ENCODE data around the gene MPZL1.
"Not testable (repeated sequence)": the region's sequence is repeated elsewhere in the genome, so short reads cannot be mapped to it uniquely, and the experiment has no call there.

The MPZL1 gene

GRCh38 chr1:167784876-167785550 is 63.2 kb downstream of the MPZL1 start:
- no peak for DNase-seq

DNA sequence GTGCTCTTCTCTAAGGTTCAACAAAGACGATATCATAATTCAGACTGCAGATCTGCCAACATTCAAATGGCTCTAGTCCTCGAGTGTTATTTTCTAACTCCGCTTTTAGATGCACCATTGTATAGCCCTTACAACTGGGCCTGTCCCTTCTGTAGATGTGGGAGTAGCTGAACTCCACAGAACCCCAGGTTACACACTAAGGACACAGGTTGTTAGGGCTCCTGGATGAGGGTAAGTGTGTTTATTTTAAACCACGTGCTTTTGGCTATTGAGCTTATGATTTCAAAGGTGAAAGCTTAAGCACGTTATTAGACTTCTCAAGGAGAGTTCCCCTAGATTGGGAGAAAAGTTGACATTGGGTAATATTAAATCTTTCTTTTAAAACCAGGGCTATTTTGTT is 64.7 kb downstream of the MPZL1 start:
- no peak for DNase-seq

DNA sequence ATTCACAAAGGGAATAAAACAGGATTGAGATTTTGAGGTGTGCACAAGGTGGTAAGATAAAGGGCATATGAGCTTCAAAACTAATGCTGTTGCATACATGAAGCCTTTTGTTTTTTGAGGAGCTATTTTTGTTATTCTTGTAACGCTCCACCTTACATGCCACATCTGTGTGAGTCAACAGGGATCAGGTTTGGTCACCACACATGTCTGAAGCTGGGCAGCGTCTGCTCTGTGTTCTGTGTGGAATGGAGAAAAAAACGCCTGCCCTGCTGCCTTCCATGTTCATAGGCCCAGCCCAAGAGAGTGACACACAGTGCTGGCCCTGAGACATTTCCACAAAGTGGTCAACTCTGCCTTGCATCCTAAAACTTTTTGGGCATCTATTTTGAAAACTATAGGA is 67.7 kb downstream of the MPZL1 start:
- no peak for DNase-seq

DNA sequence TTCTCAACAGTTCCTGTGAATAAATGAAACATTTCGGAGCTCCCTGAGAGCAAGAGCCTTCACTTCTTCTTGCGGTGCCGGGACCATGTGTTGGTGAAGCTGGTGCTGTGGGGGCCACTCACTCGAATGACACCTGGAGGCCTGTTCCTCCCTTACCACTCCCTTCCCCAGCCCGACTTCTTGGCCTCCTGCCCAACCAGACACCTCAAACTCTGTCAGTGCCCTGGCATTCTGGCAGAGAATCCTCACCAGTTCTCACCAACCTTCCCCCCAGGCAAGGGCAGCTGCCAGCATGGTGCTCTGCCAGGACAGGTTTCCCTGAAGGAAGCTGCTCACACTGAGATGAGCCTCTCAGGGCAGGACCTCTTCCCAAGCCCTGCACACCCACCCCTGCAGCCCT is 68.3 kb downstream of the MPZL1 start:
- DNase-seq: no peak

GRCh38 chr1:167791281-167792187 is 69.8 kb downstream of the MPZL1 start:
- DNase-seq: no peak

DNA sequence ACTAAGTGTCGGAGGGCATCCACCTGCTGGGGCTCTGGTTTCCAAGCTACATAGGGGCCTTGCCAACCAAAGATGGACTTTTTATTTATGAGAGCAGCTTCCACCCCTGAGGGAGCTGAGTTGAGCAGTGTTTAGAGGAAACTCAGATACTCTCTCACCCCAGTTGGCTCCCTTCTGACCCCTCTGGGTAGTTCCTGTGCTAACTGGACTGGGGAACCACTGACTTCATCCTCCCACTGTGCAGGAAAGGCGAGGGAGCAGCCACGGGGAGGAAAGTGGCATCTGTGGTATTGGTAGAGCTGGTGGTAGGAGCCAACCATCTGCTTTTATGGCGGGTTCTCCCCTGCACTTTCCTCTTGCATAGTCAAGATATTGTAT is 70.4 kb downstream of the MPZL1 start:
- DNase-seq: no peak

GRCh38 chr1:167794043-167794442 is 72.3 kb downstream of the MPZL1 start:
- DNase-seq: no peak

GRCh38 chr1:167795810-167796740 is 74.3 kb downstream of the MPZL1 start:
- no peak for DNase-seq

- no peak for DNase-seq
These were observed 75.2 kb downstream of the MPZL1 start for GRCh38 chr1:167797015-167797414.

DNA sequence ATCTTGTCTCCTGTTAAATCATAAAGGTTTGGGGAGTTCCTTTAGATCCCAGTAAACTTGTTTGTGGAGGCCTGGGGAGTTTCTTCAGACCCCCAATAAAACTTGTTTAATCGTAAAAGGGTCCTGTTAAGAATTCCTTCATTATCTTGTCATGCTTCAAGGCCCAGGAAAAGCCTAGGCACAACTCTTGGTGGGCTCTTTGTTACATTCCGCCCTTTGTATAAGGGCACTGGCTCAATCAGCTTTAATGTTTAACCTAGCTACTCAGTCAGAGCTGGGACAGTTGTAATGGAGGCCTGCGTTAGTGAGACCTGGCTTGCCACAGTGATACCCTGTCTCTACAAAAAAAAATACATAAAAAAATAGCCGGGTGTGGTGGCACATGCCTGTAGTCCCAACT is 77.2 kb downstream of the MPZL1 start:
- no peak for DNase-seq

- no peak for DNase-seq
These were observed 78.0 kb downstream of the MPZL1 start for GRCh38 chr1:167799747-167800146.

GRCh38 chr1:167800251-167800650 is 78.5 kb downstream of the MPZL1 start:
- no peak for DNase-seq

DNA sequence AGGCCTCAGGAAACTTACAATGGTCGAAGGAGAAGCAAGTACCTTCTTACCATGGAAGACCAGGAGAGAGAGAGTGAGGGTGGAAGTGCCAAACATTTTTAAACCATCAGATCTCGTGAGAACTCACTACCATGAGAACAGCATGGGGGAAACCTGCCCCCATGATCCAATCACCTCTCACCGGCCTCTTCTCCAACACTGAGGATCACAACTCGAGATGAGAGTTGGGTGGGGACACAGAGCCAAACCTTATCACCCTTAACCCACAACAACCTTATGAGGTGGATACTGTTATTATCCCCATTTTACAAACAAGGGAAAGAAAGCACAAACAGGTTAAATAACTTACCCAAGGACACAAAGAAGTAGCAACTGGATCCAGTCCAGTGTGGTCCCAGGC is 80.5 kb downstream of the MPZL1 start:
- no peak for DNase-seq

GRCh38 chr1:167803358-167804207 is 81.8 kb downstream of the MPZL1 start:
- DNase-seq: peak; percentile 85

DNA sequence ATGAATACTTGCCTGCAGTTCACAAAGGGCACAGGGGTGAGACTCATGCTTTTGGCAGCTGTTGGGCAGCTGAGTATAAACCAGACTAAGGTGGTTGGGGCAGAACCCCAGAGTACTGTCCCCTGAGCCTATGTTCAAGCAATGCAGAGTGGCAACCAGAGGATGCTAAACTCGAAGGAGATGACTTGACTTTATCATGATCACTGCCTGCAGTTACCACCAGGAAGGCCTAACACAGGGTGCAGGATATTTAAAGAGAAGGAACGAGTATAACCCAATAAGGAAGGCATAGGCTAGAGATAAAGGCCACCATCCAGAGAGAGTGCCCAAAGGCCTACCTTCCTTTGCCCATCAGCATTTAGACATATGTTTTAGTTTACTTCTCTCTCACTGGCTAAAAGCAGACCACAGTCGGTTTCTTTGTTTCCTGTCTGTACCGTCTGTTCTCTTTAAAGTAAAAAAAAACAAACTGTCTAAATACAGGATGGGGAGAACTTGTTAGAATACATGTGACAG is 83.3 kb downstream of the MPZL1 start:
- DNase-seq: peak; percentile 46

DNA sequence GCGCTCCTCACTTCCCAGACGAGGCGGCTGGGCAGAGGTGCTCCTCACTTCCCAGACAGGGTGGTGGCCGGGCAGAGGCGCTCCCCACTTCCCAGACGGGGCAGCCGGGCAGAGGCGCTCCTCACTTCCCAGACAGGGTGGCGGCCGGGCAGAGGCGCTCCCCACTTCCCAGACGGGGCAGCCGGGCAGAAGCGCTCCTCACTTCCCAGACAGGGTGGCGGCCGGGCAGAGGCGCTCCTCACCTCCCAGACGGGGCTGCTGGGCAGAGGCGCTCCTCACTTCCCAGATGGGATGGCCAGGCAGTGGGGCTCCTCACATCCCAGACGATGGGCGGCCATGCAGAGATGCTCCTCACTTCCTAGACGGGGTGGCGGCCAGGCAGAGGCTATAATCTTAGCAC is 84.5 kb downstream of the MPZL1 start:
- DNase-seq: not testable (repeated sequence)

DNA sequence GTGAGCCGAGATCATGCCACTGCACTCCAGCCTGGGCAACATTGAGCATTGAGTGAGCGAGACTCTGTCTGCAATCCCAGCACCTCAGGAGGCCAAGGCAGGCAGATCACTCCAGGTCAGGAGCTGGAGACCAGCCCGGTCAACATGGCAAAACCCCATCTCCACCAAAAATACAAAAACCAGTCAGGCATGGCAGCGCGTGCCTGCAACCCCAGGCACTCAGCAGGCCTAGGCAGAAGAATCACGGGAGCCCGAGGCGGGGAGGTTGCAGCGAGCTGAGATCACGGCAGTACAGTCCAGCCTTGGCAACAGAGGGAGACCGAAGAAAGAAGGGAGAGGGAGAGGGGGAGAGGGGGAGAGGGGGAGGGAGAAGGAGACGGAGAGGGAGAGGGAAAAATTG is 84.9 kb downstream of the MPZL1 start:
- DNase-seq: not testable (repeated sequence)

DNA sequence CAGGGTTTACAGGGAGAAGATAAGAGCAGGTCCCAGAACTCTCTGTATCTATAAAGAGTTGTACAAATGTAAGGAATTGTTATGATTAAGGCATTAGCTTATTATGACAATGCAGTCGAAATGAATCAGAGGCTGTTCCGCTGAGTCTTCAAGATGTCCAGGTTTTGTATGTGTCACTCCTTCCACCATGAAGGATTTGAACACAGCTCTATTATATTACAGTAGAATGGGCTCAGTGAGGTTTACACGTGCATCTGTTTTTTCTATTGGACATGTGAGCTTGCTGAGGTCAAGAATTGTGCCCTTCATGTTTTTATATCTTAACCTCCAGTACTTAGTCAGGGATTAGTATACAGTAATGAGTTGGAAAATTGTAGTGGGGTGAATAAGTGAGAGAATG is 86.3 kb downstream of the MPZL1 start:
- no peak for DNase-seq

DNA sequence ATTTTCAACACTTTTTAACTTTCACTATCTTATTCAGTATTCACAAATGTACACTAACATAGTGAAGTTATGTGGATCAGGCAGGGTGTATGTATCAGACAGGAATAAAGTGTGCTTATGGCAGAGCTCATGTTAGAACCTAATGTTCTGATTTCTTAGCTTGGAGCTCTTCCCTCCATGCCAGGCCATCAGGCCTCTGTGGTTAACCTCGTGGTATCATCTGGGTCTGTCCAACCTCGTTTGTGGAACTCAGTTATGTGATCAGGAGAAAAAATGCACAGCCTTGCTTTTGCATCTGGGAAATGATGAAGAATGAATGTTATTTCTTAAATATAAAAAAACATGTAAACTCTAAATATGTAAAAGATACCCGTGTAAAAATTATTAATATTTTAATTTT is 86.9 kb downstream of the MPZL1 start:
- no peak for DNase-seq

GRCh38 chr1:167812972-167813371 is 91.2 kb downstream of the MPZL1 start:
- no peak for DNase-seq

- no peak for DNase-seq
These were observed 93.9 kb downstream of the MPZL1 start for GRCh38 chr1:167815650-167816049.

Data from CD4-positive, alpha-beta T cell treated with Interleukin-10 for 1 hour (primary cell).